GM21526 (cell line): ENCODE results near the gene STX8.

Experiments used
- ATAC-seq: cut with Tn5 transposase; IDR thresholded peaks from one replicate; pipeline ENCODE4 v1.9.1; 2021; ENCODE audit warnings: moderate library complexity; ENCODE audit not compliant: unreplicated experiment, low FRiP score

STX8 gene

DNA sequence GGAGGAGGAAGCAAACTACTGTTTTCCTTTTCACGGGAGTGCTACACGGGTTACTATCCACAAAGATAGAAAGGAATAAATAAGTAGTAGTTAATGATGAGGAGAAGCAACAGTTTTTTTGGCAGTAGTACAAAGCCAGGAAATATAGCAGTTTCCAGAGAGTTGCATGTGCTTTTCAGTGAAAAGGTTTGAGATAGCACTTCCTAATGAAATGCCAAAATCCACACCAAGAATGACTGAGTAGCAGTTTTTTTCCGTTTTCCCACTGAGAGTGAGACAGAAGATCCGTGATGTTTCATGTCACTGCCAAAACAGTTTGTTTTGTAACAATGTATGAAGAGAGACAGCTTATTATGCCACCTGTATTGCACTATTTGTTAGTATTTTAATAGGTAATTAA, 129.1 kb downstream of the STX8 start:
- no peak for ATAC-seq

GRCh38 chr17:9445424-9445823, 130.2 kb downstream of the STX8 start:
- ATAC-seq = no peak

DNA sequence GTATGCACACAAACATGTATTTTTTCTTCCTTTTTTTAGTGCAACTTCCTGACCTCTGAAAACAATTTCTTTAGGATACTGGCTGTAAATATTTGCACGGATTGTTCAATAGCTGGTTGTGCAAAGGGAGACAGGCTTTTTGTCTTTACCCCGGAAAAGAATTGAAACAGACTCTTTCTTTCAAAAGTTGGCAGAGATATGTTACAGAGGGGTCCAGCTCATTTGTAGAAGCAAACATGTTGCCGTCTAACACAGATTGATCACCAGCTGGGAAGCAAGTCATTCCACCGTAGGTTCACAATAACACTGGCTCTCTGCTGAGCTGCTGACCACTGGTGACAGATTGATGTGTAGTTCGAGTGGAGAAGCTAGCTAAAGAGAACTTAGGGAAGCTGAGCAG, 130.9 kb downstream of the STX8 start:
- no peak for ATAC-seq

DNA sequence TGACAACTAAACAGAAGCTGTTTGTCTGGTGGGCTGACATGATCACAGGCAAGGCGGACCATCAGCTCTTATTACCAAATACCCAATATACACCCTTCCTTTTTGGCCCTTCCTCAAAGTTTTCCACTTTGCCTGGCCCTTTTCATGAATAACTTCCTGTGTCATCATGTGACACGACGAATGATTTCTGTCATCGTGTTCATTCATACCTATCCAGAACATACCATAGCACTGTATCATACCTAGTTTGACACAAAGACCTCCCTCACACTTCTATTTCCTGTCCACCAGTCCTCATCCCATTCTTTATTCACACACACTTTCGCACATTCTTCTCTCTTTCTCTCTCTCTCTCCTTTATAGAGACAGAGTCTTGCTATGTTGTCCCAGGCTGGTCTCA, 131.8 kb downstream of the STX8 start:
- no peak for ATAC-seq

GRCh38 chr17:9439851-9440250, 135.8 kb downstream of the STX8 start:
- no peak for ATAC-seq

- ATAC-seq = no peak
These were observed 139.0 kb downstream of the STX8 start for GRCh38 chr17:9436630-9437029.

DNA sequence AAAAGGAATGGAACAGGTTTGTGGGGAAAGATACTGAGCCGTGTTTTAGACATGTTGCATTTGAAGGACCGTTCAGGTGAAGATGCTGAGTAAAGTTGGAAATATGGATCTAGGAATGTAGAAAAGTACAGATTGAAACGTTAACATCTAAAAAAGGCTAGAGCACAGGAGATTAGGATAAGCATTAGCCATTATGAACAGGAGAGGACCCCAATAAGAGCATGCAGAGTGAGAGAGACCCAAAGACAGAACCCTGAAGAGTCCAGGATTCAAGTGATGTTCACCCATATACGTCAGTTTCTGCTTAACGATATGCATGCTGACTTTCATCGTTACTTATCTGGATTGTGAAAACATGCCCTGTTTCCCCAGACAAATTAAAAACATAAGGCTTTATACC, 140.5 kb downstream of the STX8 start:
- no peak for ATAC-seq

- no peak for ATAC-seq
These were observed 141.0 kb downstream of the STX8 start for GRCh38 chr17:9434642-9435057.

GRCh38 chr17:9432934-9433421, 142.6 kb downstream of the STX8 start:
- ATAC-seq = no peak

- peak; percentile 75 for ATAC-seq
These were observed 143.3 kb downstream of the STX8 start for GRCh38 chr17:9432134-9432885.

DNA sequence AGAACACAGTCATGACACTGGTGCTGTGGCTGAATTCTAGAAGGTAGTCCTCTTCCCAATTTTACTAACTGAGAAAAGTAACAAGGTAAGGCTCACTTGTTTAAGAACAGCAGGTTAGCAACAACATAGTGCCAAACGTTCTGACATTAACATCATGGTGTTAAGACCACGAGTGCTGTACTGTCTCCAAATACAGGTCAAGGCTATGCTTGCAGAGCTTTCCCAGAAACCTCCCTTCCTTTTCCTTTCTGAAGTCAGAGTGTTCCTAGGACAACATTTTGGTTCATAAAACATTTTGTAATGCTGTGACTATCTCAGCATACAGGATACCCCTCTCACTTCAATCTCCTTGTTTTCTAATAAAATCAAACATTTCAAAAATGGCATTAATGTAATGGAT, 144.0 kb downstream of the STX8 start:
- no peak for ATAC-seq

- no peak for ATAC-seq
These were observed 147.9 kb downstream of the STX8 start for GRCh38 chr17:9427465-9428315.

- ATAC-seq = no peak
These were observed 151.5 kb downstream of the STX8 start for GRCh38 chr17:9424071-9424640.

GRCh38 chr17:9421525-9421924, 154.1 kb downstream of the STX8 start:
- ATAC-seq = no peak

DNA sequence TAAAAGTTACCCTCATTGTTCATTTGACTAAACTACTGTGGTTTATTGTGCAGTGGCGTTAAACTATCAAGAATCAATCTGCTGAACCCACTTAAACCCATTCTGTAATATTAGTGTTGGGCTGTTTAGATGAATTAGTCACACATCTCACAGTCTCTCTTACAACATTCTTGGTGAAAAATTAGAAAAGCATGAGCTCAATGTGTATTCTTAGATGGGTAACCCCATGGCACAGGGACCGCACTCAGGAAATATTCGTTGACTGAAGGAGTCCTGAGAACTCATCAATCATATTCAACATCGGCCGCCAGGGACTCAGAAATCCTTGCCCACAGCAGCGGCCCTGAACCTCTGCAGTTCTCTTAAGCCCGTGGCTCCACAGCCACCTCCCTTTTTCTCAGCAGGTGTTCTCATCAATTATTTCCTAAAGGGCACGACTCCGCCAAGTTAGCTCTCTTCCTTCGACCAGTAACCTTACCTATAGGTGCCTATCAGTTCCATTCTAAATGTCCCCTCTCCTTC, 155.6 kb downstream of the STX8 start:
- ATAC-seq = no peak

DNA sequence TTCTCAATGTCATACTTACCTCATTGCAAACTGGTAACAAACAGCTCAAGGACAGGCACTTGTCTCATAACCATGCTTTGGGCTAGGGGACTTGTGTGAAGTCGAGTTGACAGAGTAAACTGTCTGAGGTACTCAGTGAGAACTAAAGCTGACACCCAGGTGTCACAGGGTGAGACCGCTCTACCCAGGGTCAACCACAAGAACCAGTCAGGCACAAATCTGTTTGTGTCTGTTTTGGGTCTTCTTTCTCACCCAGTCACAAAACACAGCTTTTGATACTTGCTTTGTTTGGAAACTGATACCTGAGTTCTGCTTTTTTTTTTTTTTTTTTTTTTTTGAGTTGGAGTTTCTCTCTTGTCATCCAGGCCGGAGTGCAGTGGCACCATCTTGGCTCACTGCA, 161.1 kb downstream of the STX8 start:
- ATAC-seq = peak; percentile 90

DNA sequence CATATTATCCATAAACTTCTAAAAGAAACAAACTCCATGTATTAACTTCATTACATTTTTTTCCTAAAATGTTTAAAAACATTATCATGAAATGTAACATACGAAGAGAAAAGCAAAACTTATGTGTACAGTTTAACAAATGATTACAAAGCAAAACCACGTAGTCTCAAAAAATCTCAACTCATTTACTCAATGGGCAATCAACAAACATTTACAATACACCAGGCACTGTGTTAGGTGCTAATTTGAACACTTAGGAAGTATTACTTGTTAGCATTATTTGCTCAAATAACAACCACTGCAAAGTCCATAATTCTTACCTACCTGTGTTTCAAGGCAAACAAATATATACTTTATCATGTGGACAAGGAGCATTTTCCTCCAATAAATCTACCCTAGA, 164.9 kb downstream of the STX8 start:
- ATAC-seq = no peak

DNA sequence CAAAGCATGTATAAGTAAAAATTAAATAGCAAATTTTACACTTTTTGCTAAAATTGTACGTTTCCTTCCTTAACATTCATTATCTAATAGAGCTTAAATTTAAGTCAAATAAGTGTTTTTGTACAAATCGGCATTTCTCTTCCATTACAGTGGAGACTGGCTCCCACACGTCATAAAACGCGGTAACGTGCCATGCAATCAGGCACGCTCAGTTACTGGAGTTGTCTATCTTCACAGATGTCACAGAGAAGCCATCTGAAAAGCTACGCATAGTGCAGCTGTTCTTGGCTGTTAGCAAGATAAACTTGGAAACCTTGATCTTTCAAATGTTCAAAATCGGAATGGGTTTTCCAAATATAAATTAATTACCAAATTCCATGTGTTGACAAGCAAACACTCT, 165.3 kb downstream of the STX8 start:
- ATAC-seq = no peak

DNA sequence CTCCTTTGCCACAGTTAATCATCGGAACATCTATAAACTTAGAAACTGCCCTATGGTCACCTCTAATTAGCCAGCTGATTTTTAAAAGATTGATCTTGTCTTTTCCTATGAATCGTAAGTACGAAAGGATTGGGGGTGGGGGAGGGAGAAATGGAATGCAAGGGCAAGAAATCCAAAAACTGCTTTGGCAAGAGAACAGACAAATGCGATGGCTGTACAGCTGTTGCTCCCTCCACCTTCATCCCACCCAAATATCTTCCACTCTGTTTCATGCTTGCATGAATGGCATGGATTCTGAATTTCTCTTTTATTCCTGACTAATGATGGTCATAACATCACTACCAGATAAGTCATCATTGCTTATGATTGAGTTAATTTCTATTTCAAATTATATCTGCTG, 165.7 kb downstream of the STX8 start:
- no peak for ATAC-seq

DNA sequence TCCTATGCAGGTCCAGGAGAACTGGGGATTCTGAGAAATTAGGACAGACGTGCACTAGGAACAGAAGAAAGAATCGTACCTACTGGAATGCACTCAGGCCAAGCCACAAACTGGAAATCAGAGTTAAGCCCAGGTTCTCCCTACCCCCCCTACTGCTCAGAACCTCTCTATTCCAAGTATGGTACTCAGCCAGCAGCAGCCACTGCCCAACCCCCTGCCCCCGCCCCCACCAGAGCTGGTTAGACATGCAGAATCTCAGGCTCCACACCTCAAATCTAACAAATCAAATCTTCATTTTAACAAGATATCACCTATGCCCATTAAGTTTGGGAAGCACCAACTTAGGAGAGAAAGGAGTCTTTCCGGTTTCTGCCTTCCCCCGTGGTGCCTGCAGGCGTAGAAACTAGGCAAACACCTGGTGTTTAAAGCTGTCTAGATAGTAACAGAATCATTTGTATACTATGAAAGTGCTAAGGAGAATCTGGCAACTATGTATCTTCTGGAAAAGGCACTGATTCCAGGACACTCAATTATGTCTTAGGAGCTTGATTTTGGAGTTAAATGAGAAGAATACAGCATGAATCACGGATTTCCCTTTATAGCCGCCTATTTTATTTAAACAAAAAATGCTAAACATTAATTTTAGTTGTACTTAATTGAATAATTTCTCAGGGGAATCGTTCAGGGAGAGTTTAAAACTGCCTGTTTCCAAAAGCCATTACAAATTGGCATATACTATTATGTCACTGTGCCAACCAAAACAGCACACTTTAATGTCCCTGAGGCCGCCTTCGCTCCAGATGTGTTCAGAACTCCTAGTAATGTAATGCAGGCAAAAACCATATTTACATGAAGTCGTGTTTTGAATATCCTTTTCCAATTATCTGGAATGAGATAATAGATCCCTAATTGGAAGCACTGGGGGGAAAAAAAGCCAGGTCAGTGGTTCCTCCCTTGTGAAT, 166.5 kb downstream of the STX8 start:
- no peak for ATAC-seq
